NB4 (cell line): ENCODE results near the gene RMND5A.

Source experiments
- CTCF ChIP-seq: IDR thresholded peaks from one replicate; pipeline ENCODE4 v1.5.1; 2012; ENCODE audit warnings: low read depth, low read length
- MAX ChIP-seq: IDR thresholded peaks from 2 replicates; pipeline ENCODE4 v1.6.1; 2011; ENCODE audit warnings: low read depth, low read length
- MYC ChIP-seq: IDR thresholded peaks from 2 replicates; pipeline ENCODE4 v1.6.1; 2011; ENCODE audit warnings: low read depth, low read length
- POLR2A ChIP-seq: IDR thresholded peaks from 2 replicates; pipeline ENCODE4 v1.6.1; 2011; ENCODE audit warnings: mild to moderate bottlenecking; ENCODE audit not compliant: insufficient read length; ENCODE audit errors: extremely low read depth

- TF ChIP-seq CTCF (no peak), MYC (no peak), MAX (no peak), POLR2A (no peak)
Measured at GRCh38 chr2:86807133-86807467, 87.0 kb downstream of the RMND5A start.
